Spleen (tissue), 7 donors: Measurements from ENCODE around the gene PFKM.

Experiments used
- CTCF ChIP-seq, 11 experiments: fragments of 200-600 bp in 7 of 11; fragments of 450-650 bp in 4 of 11; sonication (generic) in 4 of 11; IDR thresholded peaks in 8 of 11; conservative IDR thresholded peaks in 3 of 11; 1 replicate in 7 of 11; 2 replicates in 4 of 11; pipeline versions ENCODE4 v1.4.0 to v1.8.0; 2016 to 2021; ENCODE audit warnings: antibody characterized with exemption in 11 of 11, inconsistent platforms in 4 of 11, mild to moderate bottlenecking in 1 of 11
- POLR2A ChIP-seq, 3 donors: fragments of 450-650 bp; IDR thresholded peaks; one replicate each; pipeline ENCODE4 v1.5.1; 2017; ENCODE audit warnings: antibody characterized with exemption in 3 of 3, mild to moderate bottlenecking in 1 of 3
- POLR2AphosphoS5 ChIP-seq, 3 donors: sonication (generic); formaldehyde crosslinking; IDR thresholded peaks; one replicate each; pipeline ENCODE4 v1.5.1; 2017; ENCODE audit warnings: antibody characterized with exemption in 3 of 3
- donor health status: DM: no; HTN: no; CAD: no; lungs with moderate emphysema.
- donor health status: DM: no; HTN: no; CAD: no.
- donor health status: DM: no; HTN: no; CAD: no.

GRCh38 chr12:48177982-48178381, 58.8 kb downstream of the PFKM start:
- TF ChIP-seq POLR2AphosphoS5 (IDR thresholded peaks at IDR 0.05), result no peak
- TF ChIP-seq CTCF (IDR thresholded peaks at IDR 0.05 in 8 of 11, conservative IDR thresholded peaks at IDR 0.05 in 3 of 11), result no peak
- TF ChIP-seq POLR2A (IDR thresholded peaks at IDR 0.05), result no peak
